ENCODE results near the gene KLF7.

The KLF7 gene

GRCh38 chr2:207132019-207132418, 33.7 kb downstream of the KLF7 start:
- Histone ChIP-seq H3K4me1 (ENCODE audit: control insufficient read depth, insufficient read depth, low read length) (peaks cover 83% of the 10 kb centered on the region), H3K4me2 (ENCODE audit: low read length) (peak overlapping the region; percentile 12), H3K27me3 (ENCODE audit: control insufficient read depth, insufficient read depth, low read length) (no peaks in the 10 kb centered on the region), H3K9ac (ENCODE audit: low read depth, low read length) (no peak overlapping the region), H3K4me3 (ENCODE audit: low read length) (no peak overlapping the region), H3K9me3 (replicated peaks; ENCODE audit: low read length) (no peaks in the 10 kb centered on the region), H3K36me3 (ENCODE audit: insufficient read depth, low read length) (peaks cover 25% of the 10 kb centered on the region)

- peaks cover 20% of the 10 kb centered on the region for H3K36me3 ChIP-seq (ENCODE audit: insufficient read depth, low read length)
- peaks cover 83% of the 10 kb centered on the region for H3K4me1 ChIP-seq (ENCODE audit: control insufficient read depth, insufficient read depth, low read length)
- no peak overlapping the region for H3K9ac ChIP-seq (ENCODE audit: low read depth, low read length)
- no peaks in the 10 kb centered on the region for H3K27me3 ChIP-seq (ENCODE audit: control insufficient read depth, insufficient read depth, low read length)
- H3K4me2 ChIP-seq (ENCODE audit: low read length), result peak overlapping the region; percentile 12
- H3K4me3 ChIP-seq (ENCODE audit: low read length), result no peak overlapping the region
- no peaks in the 10 kb centered on the region for H3K9me3 ChIP-seq (replicated peaks; ENCODE audit: low read length)
These were observed 34.2 kb downstream of the KLF7 start for GRCh38 chr2:207131594-207131993.

- Histone ChIP-seq H3K9ac (ENCODE audit: low read depth, low read length) (no peak overlapping the region), H3K9me3 (replicated peaks; ENCODE audit: low read length) (no peaks in the 10 kb centered on the region), H3K4me2 (ENCODE audit: low read length) (peak overlapping the region; percentile 12), H3K4me1 (ENCODE audit: control insufficient read depth, insufficient read depth, low read length) (peaks cover 83% of the 10 kb centered on the region), H3K4me3 (ENCODE audit: low read length) (no peak overlapping the region), H3K27me3 (ENCODE audit: control insufficient read depth, insufficient read depth, low read length) (no peaks in the 10 kb centered on the region), H3K36me3 (ENCODE audit: insufficient read depth, low read length) (peaks cover 20% of the 10 kb centered on the region)
These were observed 34.7 kb downstream of the KLF7 start for GRCh38 chr2:207130958-207131521.

- Histone ChIP-seq H3K4me1 (ENCODE audit: control insufficient read depth, insufficient read depth, low read length) (peaks cover 76% of the 10 kb centered on the region), H3K9ac (ENCODE audit: low read depth, low read length) (no peak overlapping the region), H3K4me2 (ENCODE audit: low read length) (no peak overlapping the region), H3K4me3 (ENCODE audit: low read length) (no peak overlapping the region), H3K9me3 (replicated peaks; ENCODE audit: low read length) (no peaks in the 10 kb centered on the region), H3K27me3 (ENCODE audit: control insufficient read depth, insufficient read depth, low read length) (no peaks in the 10 kb centered on the region), H3K36me3 (ENCODE audit: insufficient read depth, low read length) (peaks cover 11% of the 10 kb centered on the region)
These were observed 35.9 kb downstream of the KLF7 start for GRCh38 chr2:207129821-207130220.

GRCh38 chr2:207128867-207129266, 36.9 kb downstream of the KLF7 start:
- peaks cover 76% of the 10 kb centered on the region for H3K4me1 ChIP-seq (ENCODE audit: control insufficient read depth, insufficient read depth, low read length)
- H3K27me3 ChIP-seq (ENCODE audit: control insufficient read depth, insufficient read depth, low read length), result no peaks in the 10 kb centered on the region
- H3K9me3 ChIP-seq (replicated peaks; ENCODE audit: low read length), result no peaks in the 10 kb centered on the region
- H3K4me3 ChIP-seq (ENCODE audit: low read length), result no peak overlapping the region
- H3K9ac ChIP-seq (ENCODE audit: low read depth, low read length), result no peak overlapping the region
- H3K4me2 ChIP-seq (ENCODE audit: low read length), result no peak overlapping the region
- peaks cover 18% of the 10 kb centered on the region for H3K36me3 ChIP-seq (ENCODE audit: insufficient read depth, low read length)

GRCh38 chr2:207126724-207127308, 38.9 kb downstream of the KLF7 start:
- H3K9me3 ChIP-seq (replicated peaks; ENCODE audit: low read length), result no peaks in the 10 kb centered on the region
- peak overlapping the region; percentile 49 for H3K4me2 ChIP-seq (ENCODE audit: low read length)
- no peaks in the 10 kb centered on the region for H3K27me3 ChIP-seq (ENCODE audit: control insufficient read depth, insufficient read depth, low read length)
- no peak overlapping the region for H3K9ac ChIP-seq (ENCODE audit: low read depth, low read length)
- H3K36me3 ChIP-seq (ENCODE audit: insufficient read depth, low read length), result peaks cover 35% of the 10 kb centered on the region
- peaks cover 74% of the 10 kb centered on the region for H3K4me1 ChIP-seq (ENCODE audit: control insufficient read depth, insufficient read depth, low read length)
- no peak overlapping the region for H3K4me3 ChIP-seq (ENCODE audit: low read length)

- Histone ChIP-seq H3K9me3 (replicated peaks; ENCODE audit: low read length) (no peaks in the 10 kb centered on the region), H3K4me2 (ENCODE audit: low read length) (no peak overlapping the region), H3K27me3 (ENCODE audit: control insufficient read depth, insufficient read depth, low read length) (no peaks in the 10 kb centered on the region), H3K4me3 (ENCODE audit: low read length) (no peak overlapping the region), H3K9ac (ENCODE audit: low read depth, low read length) (no peak overlapping the region), H3K4me1 (ENCODE audit: control insufficient read depth, insufficient read depth, low read length) (peaks cover 61% of the 10 kb centered on the region), H3K36me3 (ENCODE audit: insufficient read depth, low read length) (peaks cover 40% of the 10 kb centered on the region)
These were observed 41.9 kb downstream of the KLF7 start for GRCh38 chr2:207123776-207124391.

- peaks cover 59% of the 10 kb centered on the region for H3K4me1 ChIP-seq (ENCODE audit: control insufficient read depth, insufficient read depth, low read length)
- H3K36me3 ChIP-seq (ENCODE audit: insufficient read depth, low read length), result peaks cover 42% of the 10 kb centered on the region
- H3K9me3 ChIP-seq (replicated peaks; ENCODE audit: low read length), result no peaks in the 10 kb centered on the region
- H3K4me2 ChIP-seq (ENCODE audit: low read length), result no peak overlapping the region
- H3K4me3 ChIP-seq (ENCODE audit: low read length), result no peak overlapping the region
- no peaks in the 10 kb centered on the region for H3K27me3 ChIP-seq (ENCODE audit: control insufficient read depth, insufficient read depth, low read length)
- no peak overlapping the region for H3K9ac ChIP-seq (ENCODE audit: low read depth, low read length)
These were observed 42.4 kb downstream of the KLF7 start for GRCh38 chr2:207123335-207123744.

- Histone ChIP-seq H3K4me2 (ENCODE audit: low read length) (peak overlapping the region; percentile 65), H3K4me1 (ENCODE audit: control insufficient read depth, insufficient read depth, low read length) (peaks cover 59% of the 10 kb centered on the region), H3K9ac (ENCODE audit: low read depth, low read length) (no peak overlapping the region), H3K4me3 (ENCODE audit: low read length) (no peak overlapping the region), H3K9me3 (replicated peaks; ENCODE audit: low read length) (no peaks in the 10 kb centered on the region), H3K36me3 (ENCODE audit: insufficient read depth, low read length) (peaks cover 48% of the 10 kb centered on the region), H3K27me3 (ENCODE audit: control insufficient read depth, insufficient read depth, low read length) (no peaks in the 10 kb centered on the region)
These were observed 43.0 kb downstream of the KLF7 start for GRCh38 chr2:207122651-207123334.

- Histone ChIP-seq H3K4me3 (ENCODE audit: low read length) (peak overlapping the region; percentile 11), H3K27me3 (ENCODE audit: control insufficient read depth, insufficient read depth, low read length) (no peaks in the 10 kb centered on the region), H3K9ac (ENCODE audit: low read depth, low read length) (no peak overlapping the region), H3K4me1 (ENCODE audit: control insufficient read depth, insufficient read depth, low read length) (peaks cover 52% of the 10 kb centered on the region), H3K4me2 (ENCODE audit: low read length) (peak overlapping the region; percentile 65), H3K36me3 (ENCODE audit: insufficient read depth, low read length) (peaks cover 53% of the 10 kb centered on the region), H3K9me3 (replicated peaks; ENCODE audit: low read length) (no peaks in the 10 kb centered on the region)
These were observed 44.0 kb downstream of the KLF7 start for GRCh38 chr2:207121784-207122183.

GRCh38 chr2:207119048-207119447, 46.7 kb downstream of the KLF7 start:
- Histone ChIP-seq H3K4me3 (ENCODE audit: low read length) (no peak overlapping the region), H3K9ac (ENCODE audit: low read depth, low read length) (no peak overlapping the region), H3K36me3 (ENCODE audit: insufficient read depth, low read length) (peaks cover 68% of the 10 kb centered on the region), H3K4me2 (ENCODE audit: low read length) (no peak overlapping the region), H3K9me3 (replicated peaks; ENCODE audit: low read length) (no peaks in the 10 kb centered on the region), H3K4me1 (ENCODE audit: control insufficient read depth, insufficient read depth, low read length) (peaks cover 49% of the 10 kb centered on the region), H3K27me3 (ENCODE audit: control insufficient read depth, insufficient read depth, low read length) (no peaks in the 10 kb centered on the region)
